ENCODE data around the gene JAKMIP3.

JAKMIP3 gene

GRCh38 chr10:132063432-132063831 lies 2.3 kb upstream of the JAKMIP3 start:
- Mint-ChIP-seq H3K27me3 (ENCODE audit: low read depth, poor library complexity) (peaks cover 47% of the 10 kb centered on the region), H3K36me3 (ENCODE audit: low read depth) (no peaks in the 10 kb centered on the region), H3K27ac (no peak overlapping the region), H3K4me1 (peaks cover 25% of the 10 kb centered on the region), H3K4me3 (no peak overlapping the region), H3K9me3 (no peaks in the 10 kb centered on the region)
- no peak for DNase-seq
- no peak for TF ChIP-seq CTCF (IDR thresholded peaks at IDR 0.05)

GRCh38 chr10:132064082-132064755 lies 1.5 kb upstream of the JAKMIP3 start:
- H3K27ac Mint-ChIP-seq = no peak overlapping the region

GRCh38 chr10:132064771-132065437 lies 842 bp upstream of the JAKMIP3 start:
- Mint-ChIP-seq H3K27me3 (ENCODE audit: low read depth, poor library complexity) (peaks cover 46% of the 10 kb centered on the region), H3K4me3 (no peak overlapping the region), H3K36me3 (ENCODE audit: low read depth) (no peaks in the 10 kb centered on the region), H3K4me1 (peaks cover 23% of the 10 kb centered on the region), H3K9me3 (no peaks in the 10 kb centered on the region), H3K27ac (no peak overlapping the region)
- no peak for DNase-seq
- no peak for TF ChIP-seq CTCF (IDR thresholded peaks at IDR 0.05)

More at GRCh38 chr10:132064082-132064755, 1.5 kb upstream of the JAKMIP3 start:
- Mint-ChIP-seq H3K4me3 (no peak overlapping the region), H3K9me3 (no peaks in the 10 kb centered on the region), H3K36me3 (ENCODE audit: low read depth) (no peaks in the 10 kb centered on the region), H3K4me1 (peaks cover 25% of the 10 kb centered on the region), H3K27me3 (ENCODE audit: low read depth, poor library complexity) (peaks cover 47% of the 10 kb centered on the region)
- no peak for DNase-seq
- no peak for TF ChIP-seq CTCF (IDR thresholded peaks at IDR 0.05)

- Mint-ChIP-seq H3K27me3 (ENCODE audit: low read depth, poor library complexity) (peaks cover 50% of the 10 kb centered on the region), H3K36me3 (ENCODE audit: low read depth) (no peaks in the 10 kb centered on the region), H3K4me3 (peak overlapping the region; percentile 64), H3K4me1 (peaks cover 19% of the 10 kb centered on the region), H3K9me3 (peaks cover 3% of the 10 kb centered on the region), H3K27ac (no peak overlapping the region)
- TF ChIP-seq CTCF (IDR thresholded peaks at IDR 0.05) = no peak
- no peak for DNase-seq
Observed at GRCh38 chr10:132066186-132066585, 440 bp downstream of the JAKMIP3 start.

- Mint-ChIP-seq H3K4me1 (peaks cover 14% of the 10 kb centered on the region), H3K4me3 (no peak overlapping the region), H3K36me3 (ENCODE audit: low read depth) (no peaks in the 10 kb centered on the region), H3K9me3 (peaks cover 3% of the 10 kb centered on the region), H3K27ac (no peak overlapping the region), H3K27me3 (ENCODE audit: low read depth, poor library complexity) (peaks cover 49% of the 10 kb centered on the region)
- TF ChIP-seq CTCF (IDR thresholded peaks at IDR 0.05) = no peak
- DNase-seq = no peak
Observed at GRCh38 chr10:132066812-132067211, 1.1 kb downstream of the JAKMIP3 start.
